ENCODE results near the gene SAMD10. TPM values are rescaled to one million over a fixed set of nuclear protein-coding genes. Genes with fewer than 3 reads are reported as not detected.

SAMD10 gene
- total RNA-seq, 2 experiments from 2014 or later = 25.4 to 30.7 TPM

GRCh38 chr20:63942969-63943807 lies 36.3 kb downstream of the SAMD10 start:
- Mint-ChIP-seq H3K9me3 (ENCODE audit: low read depth) (peaks cover under 1% of the 10 kb centered on the region), H3K4me3 (no peak overlapping the region), H3K36me3 (ENCODE audit: low read depth) (peaks cover 19% of the 10 kb centered on the region), H3K27me3 (no peaks in the 10 kb centered on the region), H3K4me1 (peaks cover 24% of the 10 kb centered on the region), H3K27ac (no peak overlapping the region)
- ATAC-seq (no peak), DNase-seq (no peak)
- intact Hi-C loops (cut with DNase I, micrococcal nuclease) = no loop called here
- ChIA-PET POLR2A (interaction anchor here (0.6 kb wide), 1 partner anchor 123 kb away, joined by 3 read pairs; no protein-coding TSS in a partner anchor), CTCF (interaction anchor here (1.5 kb wide), 1 partner anchor 37 kb away, joined by 5 read pairs; the partner anchor contains the start of gene SAMD10)

GRCh38 chr20:63942250-63942951 lies 37.0 kb downstream of the SAMD10 start:
- Mint-ChIP-seq H3K4me3 (no peak overlapping the region), H3K27ac (peak overlapping the region; percentile 84), H3K36me3 (ENCODE audit: low read depth) (peaks cover 22% of the 10 kb centered on the region), H3K9me3 (ENCODE audit: low read depth) (no peaks in the 10 kb centered on the region), H3K27me3 (no peaks in the 10 kb centered on the region), H3K4me1 (peaks cover 16% of the 10 kb centered on the region)
- no peak for ATAC-seq
- intact Hi-C loops (cut with DNase I, micrococcal nuclease) = no loop called here
- DNase-seq = peak; percentile 83
- POLR2A ChIA-PET = interaction anchor here (0.6 kb wide), 1 partner anchor 124 kb away, joined by 3 read pairs; no protein-coding TSS in a partner anchor
- CTCF ChIA-PET = interaction anchor here (1.5 kb wide), 1 partner anchor 38 kb away, joined by 5 read pairs; the partner anchor contains the start of gene SAMD10

GRCh38 chr20:63941282-63942081 lies 38.0 kb downstream of the SAMD10 start:
- Mint-ChIP-seq H3K27ac (peak overlapping the region; percentile 60), H3K9me3 (ENCODE audit: low read depth) (no peaks in the 10 kb centered on the region), H3K4me1 (peaks cover 10% of the 10 kb centered on the region), H3K36me3 (ENCODE audit: low read depth) (peaks cover 19% of the 10 kb centered on the region), H3K4me3 (no peak overlapping the region), H3K27me3 (no peaks in the 10 kb centered on the region)
- ATAC-seq (peak; percentile 83), DNase-seq (peak; percentile 90)
- intact Hi-C loops (cut with DNase I, micrococcal nuclease) = loop anchor here in 1 of 2 experiments (1.0 kb wide), 3 partner anchors 15 to 388 kb away; partner anchors contain the start of gene UCKL1
- POLR2A ChIA-PET = no interaction called here
- CTCF ChIA-PET = interaction anchor here (0.6 to 1.5 kb wide), 2 partner anchors 38 to 159 kb away, joined by 3 to 4 read pairs; partner anchors contain the start of gene SAMD10

GRCh38 chr20:63940472-63941266 lies 38.8 kb downstream of the SAMD10 start:
- DNase-seq = no peak

GRCh38 chr20:63940071-63940471 lies 39.4 kb downstream of the SAMD10 start:
- no peak overlapping the region for H3K27ac Mint-ChIP-seq
- CTCF ChIA-PET = interaction anchor here (0.8 to 1.5 kb wide), 2 partner anchors 16 to 40 kb away, joined by 3 to 4 read pairs; partner anchors contain the start of genes SAMD10 and UCKL1

More at GRCh38 chr20:63940472-63941266, 38.8 kb downstream of the SAMD10 start:
- H3K36me3 Mint-ChIP-seq (ENCODE audit: low read depth) = peaks cover 26% of the 10 kb centered on the region
- H3K4me1 Mint-ChIP-seq = peaks cover 10% of the 10 kb centered on the region
- intact Hi-C loops (cut with DNase I, micrococcal nuclease) = loop anchor here in 1 of 2 experiments (1.0 kb wide), 3 partner anchors 16 to 387 kb away; partner anchors contain the start of gene UCKL1
- H3K27ac Mint-ChIP-seq = peak overlapping the region; percentile 60
- POLR2A ChIA-PET = interaction anchor here (0.6 kb wide), 1 partner anchor 313 kb away, joined by 3 read pairs; no protein-coding TSS in a partner anchor
- CTCF ChIA-PET = interaction anchor here (0.6 to 1.5 kb wide), 2 partner anchors 39 to 159 kb away, joined by 3 to 4 read pairs; partner anchors contain the start of gene SAMD10
- no peak for ATAC-seq
- no peaks in the 10 kb centered on the region for H3K27me3 Mint-ChIP-seq
- no peaks in the 10 kb centered on the region for H3K9me3 Mint-ChIP-seq (ENCODE audit: low read depth)
- H3K4me3 Mint-ChIP-seq = no peak overlapping the region

GRCh38 chr20:63939061-63939935 lies 40.1 kb downstream of the SAMD10 start:
- ChIA-PET CTCF (interaction anchor here (0.8 kb wide), 1 partner anchor 17 kb away, joined by 3 read pairs; the partner anchor contains the start of gene UCKL1), POLR2A (no interaction called here)
- no peaks in the 10 kb centered on the region for H3K27me3 Mint-ChIP-seq
- intact Hi-C loops (cut with DNase I, micrococcal nuclease) = loop anchor here (5.0 kb wide), 2 partner anchors 37 to 202 kb away; partner anchors contain the start of genes LIME1 (in 1 of the 2) and SLC2A4RG (in 1 of the 2)
- DNase-seq = peak; percentile 42
- ATAC-seq = peak; percentile 10
- H3K36me3 Mint-ChIP-seq (ENCODE audit: low read depth) = peaks cover 31% of the 10 kb centered on the region
- H3K4me3 Mint-ChIP-seq = no peak overlapping the region
- H3K27ac Mint-ChIP-seq = no peak overlapping the region
- peaks cover 10% of the 10 kb centered on the region for H3K4me1 Mint-ChIP-seq
- H3K9me3 Mint-ChIP-seq (ENCODE audit: low read depth) = no peaks in the 10 kb centered on the region

More at GRCh38 chr20:63940071-63940471, 39.4 kb downstream of the SAMD10 start:
- no peak for ATAC-seq
- no peaks in the 10 kb centered on the region for H3K27me3 Mint-ChIP-seq
- peaks cover 29% of the 10 kb centered on the region for H3K36me3 Mint-ChIP-seq (ENCODE audit: low read depth)
- H3K4me3 Mint-ChIP-seq = no peak overlapping the region
- DNase-seq = no peak
- POLR2A ChIA-PET = interaction anchor here (0.6 kb wide), 1 partner anchor 312 kb away, joined by 3 read pairs; no protein-coding TSS in a partner anchor
- no peaks in the 10 kb centered on the region for H3K9me3 Mint-ChIP-seq (ENCODE audit: low read depth)
- intact Hi-C loops (cut with DNase I, micrococcal nuclease) = no loop called here
- H3K4me1 Mint-ChIP-seq = peaks cover 10% of the 10 kb centered on the region

- ATAC-seq (no peak), DNase-seq (no peak)
- H3K36me3 Mint-ChIP-seq (ENCODE audit: low read depth) = peaks cover 31% of the 10 kb centered on the region
- ChIA-PET POLR2A (interaction anchor here (0.6 to 0.7 kb wide), 3 partner anchors 31 to 306 kb away, joined by 3 to 7 read pairs (median 3); no protein-coding TSS in a partner anchor), CTCF (interaction anchor here (0.7 kb wide), 1 partner anchor 713 kb away, joined by 6 read pairs; no protein-coding TSS in a partner anchor)
- intact Hi-C loops (cut with DNase I, micrococcal nuclease) = loop anchor here (5.0 kb wide), 2 partner anchors 35 to 200 kb away; partner anchors contain the start of genes LIME1 (in 1 of the 2) and SLC2A4RG (in 1 of the 2)
- H3K9me3 Mint-ChIP-seq (ENCODE audit: low read depth) = no peaks in the 10 kb centered on the region
- H3K27me3 Mint-ChIP-seq = no peaks in the 10 kb centered on the region
- no peak overlapping the region for H3K4me3 Mint-ChIP-seq
- peaks cover 10% of the 10 kb centered on the region for H3K4me1 Mint-ChIP-seq
- no peak overlapping the region for H3K27ac Mint-ChIP-seq
Measured at GRCh38 chr20:63937596-63937995, 41.8 kb downstream of the SAMD10 start.

GRCh38 chr20:63935447-63935846 lies 44.0 kb downstream of the SAMD10 start:
- H3K9me3 Mint-ChIP-seq (ENCODE audit: low read depth) = no peaks in the 10 kb centered on the region
- ATAC-seq (no peak), DNase-seq (no peak)
- H3K36me3 Mint-ChIP-seq (ENCODE audit: low read depth) = peaks cover 36% of the 10 kb centered on the region
- H3K27me3 Mint-ChIP-seq = no peaks in the 10 kb centered on the region
- H3K27ac Mint-ChIP-seq = no peak overlapping the region
- intact Hi-C loops (cut with DNase I, micrococcal nuclease) = loop anchor here (5.0 kb wide), 2 partner anchors 33 to 198 kb away; partner anchors contain the start of genes LIME1 (in 1 of the 2) and SLC2A4RG (in 1 of the 2)
- ChIA-PET CTCF (interaction anchor here (1.2 to 1.3 kb wide), 2 partner anchors 19 to 40 kb away, joined by 4 to 5 read pairs; no protein-coding TSS in a partner anchor), POLR2A (interaction anchor here (0.5 kb wide), 1 partner anchor 48 kb away, joined by 5 read pairs; no protein-coding TSS in a partner anchor)
- no peaks in the 10 kb centered on the region for H3K4me1 Mint-ChIP-seq
- H3K4me3 Mint-ChIP-seq = no peak overlapping the region

All from activated CD4-positive, alpha-beta T cell treated with anti-CD3 and anti-CD28 coated beads for 36 hours (primary cell).